H7 (cell line): ENCODE results near the gene CDC42BPG. TPM values are rescaled to one million over a fixed set of nuclear protein-coding genes. Genes with fewer than 3 reads are reported as not detected.
"Not testable (repeated sequence)": the region's sequence is repeated elsewhere in the genome, so short reads cannot be mapped to it uniquely, and the experiment has no call there.

Source experiments
- DNase-seq: peaks from one replicate; pipeline ENCODE4 v3.0.0; 2012
- H3K27me3 ChIP-seq: 2 replicates; pipeline ENCODE4 v1.6.0; 2011; ENCODE audit warnings: mild to moderate bottlenecking, low read length; ENCODE audit not compliant: control insufficient read depth, insufficient read depth
- H3K36me3 ChIP-seq: replicated peaks from 2 replicates; pipeline ENCODE4 v1.5.1; 2011; ENCODE audit warnings: low read length; ENCODE audit not compliant: control insufficient read depth, insufficient read depth
- H3K4me3 ChIP-seq: 2 replicates; pipeline ENCODE4 v1.5.1; 2011; ENCODE audit warnings: low read depth, mild to moderate bottlenecking, control low read depth, low read length, moderate library complexity; ENCODE audit not compliant: insufficient read depth
- total RNA-seq: library from RNA; depleted of rRNA; stranded (reverse); fragments of >200 nt; shearing (Covaris generic); gene quantifications from 2 replicates; pipeline ENCODE4 v1.2.3, GENCODE V29; 2014

CDC42BPG gene
- total RNA-seq, 1 experiment from 2014 or later, result 2.3 TPM

DNA sequence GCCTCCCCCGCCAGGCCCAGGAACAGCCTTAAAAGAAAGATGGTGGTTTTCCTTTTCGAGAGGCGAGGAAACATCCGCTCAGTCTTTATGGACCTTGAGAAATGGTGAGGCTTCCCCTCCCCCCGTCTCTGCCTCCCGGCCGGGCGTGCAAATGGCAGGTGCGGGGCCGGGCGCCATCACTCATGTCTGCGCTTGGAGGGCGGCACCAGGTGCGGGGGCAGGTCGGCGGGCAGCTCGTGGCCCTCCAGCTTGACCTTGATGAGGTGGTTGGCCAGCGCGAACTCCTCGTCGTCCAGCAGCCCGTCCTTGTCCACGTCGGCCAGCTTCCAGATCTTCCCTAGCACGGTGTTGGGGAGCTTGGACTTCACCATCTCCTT lies 9.7 kb upstream of the CDC42BPG start:
- Histone ChIP-seq H3K27me3 (no peaks in the 10 kb centered on the region), H3K4me3 (no peak overlapping the region), H3K36me3 (no peaks in the 10 kb centered on the region; the same call in 1 of the 2 replicates)
- no peak for DNase-seq

DNA sequence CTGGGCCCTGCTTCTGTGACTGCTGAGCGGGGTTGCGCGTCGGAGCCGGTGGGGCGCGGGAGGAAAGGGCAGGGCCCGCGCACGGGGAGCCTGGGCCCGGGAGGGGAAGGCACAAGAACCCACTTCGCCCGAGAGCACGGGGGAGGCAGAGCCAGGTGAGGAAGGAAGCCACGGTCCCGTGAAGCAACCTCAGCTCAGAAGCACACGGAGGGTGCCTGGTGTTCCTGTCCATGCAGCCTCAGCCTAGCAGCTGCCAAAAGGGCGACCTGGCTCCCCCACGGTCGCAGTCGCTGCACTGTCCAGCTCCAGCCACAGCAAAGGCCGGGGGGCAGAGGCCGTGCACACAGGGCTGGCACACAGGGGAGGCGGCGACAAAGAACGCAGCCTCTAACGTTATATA lies 9.3 kb upstream of the CDC42BPG start:
- H3K36me3 ChIP-seq, result no peaks in the 10 kb centered on the region; the same call in 1 of the 2 replicates
- no peaks in the 10 kb centered on the region for H3K27me3 ChIP-seq
- DNase-seq, result no peak
- H3K4me3 ChIP-seq, result no peak overlapping the region

DNA sequence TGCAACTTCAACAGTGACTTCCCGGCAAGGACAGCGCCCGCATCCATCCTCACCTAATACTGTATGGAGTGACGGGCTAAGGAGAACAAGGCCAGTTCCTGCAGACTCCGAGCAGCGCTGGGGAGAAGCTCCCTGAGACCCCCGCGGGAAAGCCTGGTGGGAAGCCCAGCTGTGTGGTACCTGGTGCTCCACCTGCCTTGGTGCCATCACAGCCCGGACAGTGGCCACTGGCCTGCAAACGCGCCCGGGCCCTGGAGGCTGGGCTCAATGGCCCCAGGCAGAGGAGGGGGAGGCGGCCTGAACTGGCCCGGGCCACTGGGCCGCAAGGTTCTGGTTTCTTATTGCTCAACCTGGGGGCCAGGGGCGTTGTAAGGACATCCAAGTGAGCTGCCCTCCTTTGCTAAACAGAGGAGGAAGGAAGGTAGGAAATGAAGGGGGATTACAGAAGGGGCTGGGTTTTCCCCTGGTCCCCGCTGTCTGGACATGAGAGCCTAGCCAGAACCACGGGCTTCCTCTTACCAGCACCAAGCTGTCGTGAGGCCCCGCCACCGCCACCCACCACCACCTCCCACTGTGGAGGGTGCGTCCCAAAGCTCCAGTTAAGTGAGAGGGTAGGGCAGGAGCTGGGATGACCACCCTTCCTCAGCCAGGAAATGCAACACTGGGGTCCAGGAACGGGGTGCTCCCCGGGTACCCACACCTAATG lies 8.5 kb upstream of the CDC42BPG start:
- Histone ChIP-seq H3K4me3 (no peak overlapping the region), H3K36me3 (no peaks in the 10 kb centered on the region; the same call in 1 of the 2 replicates), H3K27me3 (no peaks in the 10 kb centered on the region)
- no peak for DNase-seq

DNA sequence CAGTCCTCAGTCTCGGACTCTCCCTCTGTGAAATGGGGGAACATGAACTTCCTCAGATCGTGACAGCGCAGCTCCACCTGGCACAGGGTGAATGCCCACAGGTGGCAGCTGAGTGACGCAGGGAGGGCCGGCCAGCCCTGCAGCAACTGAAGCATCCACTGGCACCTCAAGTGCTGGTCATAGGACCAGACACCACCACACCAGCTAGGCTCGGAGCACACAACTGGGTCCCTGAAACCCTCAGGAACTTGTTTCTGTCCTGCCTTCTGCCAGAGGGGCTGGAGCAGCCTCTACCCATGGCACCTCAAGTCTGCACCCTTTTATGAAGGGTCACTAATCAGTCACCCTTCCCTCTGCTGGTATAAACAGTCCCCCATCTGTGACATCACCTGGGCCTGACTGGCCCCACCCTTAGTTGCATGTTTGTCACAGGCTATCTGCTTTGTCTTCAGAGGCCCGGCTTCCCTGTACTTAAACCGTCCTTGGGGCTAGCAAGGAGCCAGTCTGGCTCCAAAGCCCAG lies 7.4 kb upstream of the CDC42BPG start:
- no peaks in the 10 kb centered on the region; the same call in 1 of the 2 replicates for H3K36me3 ChIP-seq
- H3K4me3 ChIP-seq, result no peak overlapping the region
- no peak for DNase-seq
- H3K27me3 ChIP-seq, result no peaks in the 10 kb centered on the region

DNA sequence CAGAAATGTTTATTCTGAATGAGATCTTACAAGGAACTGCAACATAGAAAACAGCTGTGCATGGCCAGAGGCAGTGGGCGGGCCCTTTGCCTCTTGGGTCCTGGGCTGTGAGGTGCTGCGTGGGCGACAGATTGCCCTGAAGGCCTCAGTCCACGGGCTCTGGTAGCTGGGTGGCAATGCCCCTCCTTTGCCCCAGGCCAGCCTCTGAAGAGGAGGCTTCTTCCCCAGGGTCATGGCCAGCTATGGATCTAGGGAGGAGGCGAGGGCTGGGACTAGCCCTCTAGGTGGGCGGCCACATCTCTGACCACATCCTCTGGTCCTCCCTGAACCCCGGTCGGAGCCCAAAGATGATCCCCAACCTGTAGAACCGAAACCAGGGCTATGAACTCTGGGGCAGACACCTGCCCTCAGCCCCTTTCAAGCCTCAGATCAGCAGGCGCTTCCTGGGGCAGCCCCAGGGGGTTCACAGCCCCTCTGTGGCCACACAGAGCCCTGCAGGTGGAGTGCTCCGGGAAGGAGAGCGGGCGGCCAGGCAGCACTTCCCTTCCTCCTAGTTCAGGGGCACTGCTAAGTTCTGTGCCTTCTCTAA lies 6.6 kb upstream of the CDC42BPG start:
- Histone ChIP-seq H3K27me3 (no peaks in the 10 kb centered on the region), H3K4me3 (no peak overlapping the region), H3K36me3 (no peaks in the 10 kb centered on the region; the same call in 1 of the 2 replicates)
- DNase-seq, result peak; percentile 90

DNA sequence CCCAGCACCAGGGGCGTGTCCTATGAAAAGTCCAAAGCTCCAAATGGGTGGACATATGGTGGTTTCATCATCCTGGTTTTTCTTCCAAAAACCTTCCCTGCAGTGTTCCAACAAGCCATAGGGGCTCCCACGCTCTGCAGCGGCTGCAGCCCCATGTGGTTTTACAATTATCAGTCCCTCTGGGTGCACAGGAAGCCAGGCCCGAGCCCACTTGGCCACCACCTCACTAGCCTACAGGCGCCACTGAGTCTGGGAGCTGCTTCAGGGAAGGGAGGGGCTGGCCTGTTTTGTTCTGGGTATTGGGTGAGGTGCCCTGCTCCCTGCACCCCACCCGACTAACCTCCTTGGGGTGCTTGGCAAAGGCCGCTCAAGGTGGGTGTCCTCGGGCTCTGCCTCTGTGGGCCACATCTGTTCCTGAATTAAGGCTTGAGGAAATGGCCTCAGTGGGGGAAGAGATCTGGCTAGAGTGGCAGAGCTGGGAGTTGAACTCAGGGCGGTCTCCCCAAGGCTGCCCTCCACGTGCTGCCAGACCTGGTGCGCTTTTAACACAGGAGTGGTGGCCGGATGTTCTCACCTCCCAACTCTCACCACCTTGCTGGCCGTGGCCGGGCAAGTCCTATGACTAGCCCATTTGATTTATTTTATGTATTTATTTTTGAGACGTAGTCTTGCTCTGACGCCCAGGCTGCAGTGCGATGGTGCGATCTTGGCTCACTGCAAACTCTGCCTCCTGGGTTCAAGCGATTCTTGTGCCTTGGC lies 5.3 kb upstream of the CDC42BPG start:
- H3K4me3 ChIP-seq, result no peak overlapping the region
- H3K27me3 ChIP-seq, result no peaks in the 10 kb centered on the region
- H3K36me3 ChIP-seq, result no peaks in the 10 kb centered on the region; the same call in 1 of the 2 replicates
- no peak for DNase-seq

DNA sequence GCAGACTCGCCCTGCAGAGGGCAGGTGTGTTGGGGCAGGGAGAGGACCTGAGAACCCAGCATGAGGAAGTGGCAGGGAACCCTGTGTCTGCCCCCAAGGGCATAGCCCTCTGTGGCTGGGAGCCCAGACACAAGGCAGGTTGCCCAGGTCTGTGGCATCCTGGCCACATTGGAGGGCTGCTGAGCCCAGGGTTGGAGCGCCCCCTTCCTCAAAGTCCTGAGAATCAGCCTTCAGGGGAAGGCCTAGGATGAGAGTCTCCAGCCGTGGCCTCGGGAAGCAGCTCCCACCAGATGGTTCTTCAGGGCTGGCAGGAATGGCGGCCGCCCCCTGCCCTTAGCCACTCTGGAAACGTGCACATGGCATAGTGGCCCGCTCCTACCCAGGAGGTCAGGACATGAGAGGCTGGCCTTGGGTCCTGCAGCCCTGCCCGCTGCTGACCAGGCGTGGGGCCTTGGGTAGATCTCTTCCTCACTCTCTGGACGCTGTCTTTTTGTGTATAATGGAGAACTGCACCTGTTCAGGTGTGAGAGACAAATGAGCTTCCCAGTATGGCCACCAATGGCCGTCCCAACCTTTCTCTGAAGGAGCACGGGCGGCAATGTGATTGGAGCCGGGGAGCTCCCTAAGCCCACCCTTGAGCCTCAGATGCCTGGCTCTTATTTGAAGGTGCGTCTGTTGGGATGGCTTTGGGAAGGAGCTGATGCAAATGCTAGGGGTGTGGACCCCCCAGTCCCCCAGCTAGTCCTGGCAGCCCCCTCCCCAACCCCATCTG lies 4.6 kb upstream of the CDC42BPG start:
- peaks cover 2% of the 10 kb centered on the region; the same call in 1 of the 2 replicates for H3K27me3 ChIP-seq
- H3K4me3 ChIP-seq, result no peak overlapping the region
- H3K36me3 ChIP-seq, result no peaks in the 10 kb centered on the region; the same call in 1 of the 2 replicates
- peak; percentile 90 for DNase-seq

DNA sequence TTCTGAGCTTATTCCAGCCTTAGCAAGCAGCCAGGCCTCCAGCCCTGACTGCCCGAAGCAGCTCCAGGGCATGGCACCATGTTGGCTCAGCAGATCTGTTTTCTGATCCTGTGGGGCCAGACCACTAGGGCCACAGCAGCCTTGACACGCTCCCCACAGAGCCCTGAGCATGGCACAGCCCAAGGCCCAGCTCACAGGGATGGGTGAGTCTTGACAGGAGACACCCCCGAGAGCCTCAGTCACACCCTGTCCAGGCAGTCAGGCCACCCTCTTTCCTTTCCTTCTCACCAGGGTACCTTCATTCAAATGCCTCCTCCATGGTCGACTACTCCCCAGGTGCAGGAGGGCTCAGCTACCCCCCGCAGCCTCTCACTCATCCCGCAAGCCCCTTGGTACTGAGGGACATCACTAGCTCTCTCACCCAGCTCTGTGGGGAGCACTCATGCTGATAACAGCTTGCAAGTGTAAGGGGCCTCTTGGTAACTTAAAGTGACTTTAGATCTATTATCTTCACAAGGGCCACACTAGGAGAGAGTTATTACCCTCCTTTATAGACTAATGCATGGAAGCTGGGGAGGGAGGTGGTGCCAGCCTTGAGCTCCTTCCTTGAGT lies 3.9 kb upstream of the CDC42BPG start:
- no peak for DNase-seq

DNA sequence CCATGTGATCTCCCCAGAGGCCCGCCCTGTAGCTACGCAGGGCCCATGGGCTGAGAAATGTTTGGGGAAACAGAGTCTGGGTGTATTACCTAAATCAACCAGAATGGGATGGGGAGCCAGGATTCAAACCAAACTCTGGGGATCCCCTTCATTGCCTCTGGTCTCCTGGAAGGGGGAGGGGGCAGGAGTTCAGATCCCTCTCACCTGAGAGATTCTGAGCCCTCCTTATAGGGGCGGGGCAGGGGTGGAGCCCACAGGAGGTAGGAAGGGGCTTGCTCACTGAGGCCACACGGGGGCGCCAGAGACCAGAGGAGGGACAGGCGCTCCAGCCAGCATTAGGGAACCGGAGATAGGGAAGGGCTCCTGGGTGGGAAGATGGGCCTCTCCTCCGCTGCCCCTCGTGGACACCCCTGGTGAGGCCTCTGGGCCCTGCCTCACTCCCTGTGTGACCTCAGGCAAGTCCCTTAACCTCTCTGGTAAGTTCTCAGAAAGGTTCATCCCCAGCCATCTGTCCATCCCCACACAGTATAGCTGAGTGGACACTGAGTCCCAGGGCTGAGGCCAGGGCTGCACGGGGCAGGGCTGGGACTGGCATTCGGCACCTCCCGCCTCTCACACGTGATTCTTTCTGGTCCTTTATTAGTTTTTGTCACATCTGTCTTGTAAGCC lies 2.7 kb upstream of the CDC42BPG start:
- DNase-seq, result peak; percentile 98
- no peak overlapping the region for H3K4me3 ChIP-seq
- H3K36me3 ChIP-seq, result no peaks in the 10 kb centered on the region
- H3K27me3 ChIP-seq, result peaks cover 6% of the 10 kb centered on the region; the same call in 1 of the 2 replicates

More for the DNA sequence above, 3.9 kb upstream of the CDC42BPG start:
- Histone ChIP-seq H3K4me3 (no peak overlapping the region), H3K36me3 (no peaks in the 10 kb centered on the region), H3K27me3 (peaks cover 6% of the 10 kb centered on the region; the same call in 1 of the 2 replicates)

DNA sequence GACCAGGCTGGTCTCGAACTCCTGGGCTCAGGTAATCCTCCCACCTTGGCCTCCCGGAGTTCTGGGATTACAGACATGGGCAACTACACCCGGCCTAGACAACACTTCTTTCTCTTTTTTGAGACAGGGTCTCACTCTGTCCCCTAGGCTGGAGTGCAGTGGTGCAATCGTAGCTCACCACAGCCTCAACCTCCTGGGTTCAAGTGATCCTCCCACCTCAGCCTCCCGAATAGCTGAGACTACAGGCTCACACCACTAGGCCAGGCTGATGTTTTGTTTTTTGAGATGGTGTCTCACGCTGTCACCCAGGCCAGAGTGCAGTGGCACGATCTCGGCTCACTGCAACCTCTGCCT lies 1.3 kb upstream of the CDC42BPG start:
- not testable (repeated sequence) for DNase-seq, H3K36me3 ChIP-seq, H3K4me3 ChIP-seq, H3K27me3 ChIP-seq

DNA sequence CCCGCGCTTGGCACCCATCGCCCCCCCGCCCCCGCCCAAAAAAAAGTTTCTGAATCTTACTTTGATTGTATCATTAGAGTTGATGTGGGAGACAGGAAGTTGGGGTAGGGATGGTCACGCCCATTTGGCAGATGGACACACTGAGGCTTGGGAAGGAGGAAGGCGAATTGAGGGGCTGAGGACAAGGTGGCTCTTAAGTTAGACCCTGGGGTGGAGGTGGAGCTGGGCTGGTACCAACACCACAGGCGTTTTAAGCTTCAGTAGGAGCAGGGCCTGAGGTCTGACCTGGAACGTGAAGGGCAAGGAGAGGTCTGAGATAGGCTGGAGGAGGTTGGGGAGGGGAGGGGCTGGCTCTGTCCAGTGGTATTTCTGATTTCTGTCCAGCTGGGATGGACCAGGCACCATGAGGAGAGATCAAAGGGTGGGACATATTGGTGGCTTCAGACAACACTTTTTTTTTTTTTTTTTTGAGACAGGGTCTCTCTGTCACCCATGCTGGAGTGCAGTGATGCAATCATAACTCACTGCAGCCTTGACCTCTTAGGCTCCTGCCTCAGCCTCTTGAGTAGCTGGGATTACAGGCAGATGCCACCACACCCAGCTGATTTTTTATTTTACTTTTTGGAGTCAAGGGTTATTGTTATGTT lies 799 bp upstream of the CDC42BPG start:
- Histone ChIP-seq H3K27me3 (peaks cover 6% of the 10 kb centered on the region; the same call in 1 of the 2 replicates), H3K36me3 (no peaks in the 10 kb centered on the region), H3K4me3 (peak overlapping the region; percentile 71)
- DNase-seq, result no peak

DNA sequence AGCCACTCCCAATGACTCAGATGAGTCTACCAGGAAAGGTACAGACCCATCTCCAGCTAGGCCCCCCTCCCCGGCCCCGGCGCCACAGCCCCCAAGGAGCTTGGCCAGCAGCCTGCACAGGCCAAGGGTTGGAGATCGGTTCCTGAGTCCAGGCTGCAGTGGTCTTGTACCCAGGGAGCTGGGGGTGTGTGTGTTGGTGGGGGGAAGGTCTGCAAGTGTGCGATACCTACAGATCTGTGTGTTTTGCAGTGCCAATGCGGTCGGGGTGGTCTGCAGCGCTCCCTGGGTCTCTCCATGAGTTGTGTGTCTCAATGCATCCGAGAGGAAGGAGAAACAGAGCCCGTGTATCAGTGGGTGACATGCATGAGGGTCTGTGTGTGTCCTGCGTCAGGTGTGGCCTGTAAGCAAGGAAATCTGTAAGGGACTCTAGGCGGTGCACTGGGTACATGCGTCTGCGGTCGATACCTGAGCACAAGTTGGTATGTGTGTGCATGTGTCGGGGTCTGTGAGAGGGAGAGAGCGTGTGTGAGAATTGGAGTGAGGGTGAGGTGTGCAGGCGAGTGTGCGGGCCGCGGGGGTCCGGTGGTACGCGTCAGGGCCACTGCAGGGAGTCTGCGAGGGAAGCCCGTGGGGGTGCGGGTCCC lies 645 bp downstream of the CDC42BPG start:
- Histone ChIP-seq H3K4me3 (peak overlapping the region; percentile 51), H3K36me3 (peaks cover 2% of the 10 kb centered on the region; the same call in 1 of the 2 replicates), H3K27me3 (peaks cover 6% of the 10 kb centered on the region; the same call in 1 of the 2 replicates)
- no peak for DNase-seq
